ENCODE results near the gene RPL18A.
A peak's percentile ranks its signal among the peaks of the same experiment; 100 is the strongest.

The RPL18A gene

DNA sequence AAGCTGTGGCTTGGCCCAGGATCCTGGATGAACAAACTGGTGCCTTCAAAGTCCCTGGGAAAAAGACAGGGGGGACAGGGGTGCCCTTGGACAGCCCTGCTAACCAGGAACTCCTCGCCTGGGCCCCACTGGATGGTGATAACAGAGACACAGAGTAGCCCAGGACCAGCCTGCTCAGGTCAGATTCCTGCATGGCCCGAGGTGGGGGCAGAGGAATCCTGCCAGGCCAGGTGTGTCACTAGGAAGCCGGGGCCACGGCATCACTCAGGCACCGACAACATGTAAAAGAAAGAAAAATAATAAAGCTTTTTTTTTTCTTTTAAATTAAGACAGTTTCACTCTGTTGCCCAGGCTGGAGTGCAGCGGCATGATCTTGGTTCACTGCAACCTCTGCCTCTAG is 5.6 kb upstream of the RPL18A start:
- Histone ChIP-seq H4K20me1 (no peaks in the 10 kb centered on the region), H3K9ac (no peak overlapping the region)

DNA sequence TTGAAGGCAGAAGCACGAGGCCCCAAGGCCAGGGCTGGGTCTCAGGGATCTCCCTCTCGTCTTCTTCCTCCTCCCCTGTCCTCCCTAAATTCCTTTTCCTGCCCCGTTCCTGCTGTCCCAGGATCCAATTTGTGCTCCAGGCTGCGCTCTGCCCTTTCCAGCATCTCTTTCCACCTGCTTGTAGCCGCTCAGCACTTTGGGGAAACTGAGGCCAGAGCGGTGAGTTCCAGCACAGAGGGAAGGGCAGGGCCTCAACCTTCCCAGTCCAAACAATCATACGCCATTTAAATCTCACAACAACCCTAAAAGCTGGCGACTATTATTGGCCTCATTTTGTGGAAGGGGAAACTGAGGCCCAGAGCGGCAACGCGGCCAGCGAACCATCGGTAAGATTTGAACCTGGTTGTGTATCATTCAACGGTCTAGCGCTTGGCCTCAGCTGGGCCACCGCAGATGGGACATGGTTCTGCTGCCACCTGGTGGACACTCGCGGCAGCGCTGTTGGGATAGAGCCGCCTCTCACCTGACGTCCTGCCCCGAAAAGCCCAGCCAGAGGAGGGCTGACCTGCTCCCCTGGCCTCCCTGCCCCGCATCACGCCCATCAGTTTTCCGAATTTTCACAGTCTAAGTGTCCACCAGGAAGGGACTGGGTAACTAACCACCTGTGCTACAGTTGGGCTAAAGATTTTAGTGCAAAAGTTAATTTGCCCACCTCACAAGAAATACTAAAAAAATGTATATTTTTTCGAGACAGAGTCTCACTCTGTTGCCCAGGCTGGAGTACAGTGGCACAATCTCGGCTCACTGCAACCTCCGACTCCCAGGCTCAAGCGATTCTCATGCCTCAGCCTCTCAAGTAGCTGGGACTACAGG is 4.2 kb upstream of the RPL18A start:
- TF ChIP-seq Cebpa-rat (IDR thresholded peaks at IDR 0.05) = no peak
- no peak overlapping the region for H3K4me2 ChIP-seq
- no peak overlapping the region for H3K4me3 ChIP-seq
- H4K20me1 ChIP-seq = peaks cover 8% of the 10 kb centered on the region
- H3K36me3 ChIP-seq = peaks cover 1% of the 10 kb centered on the region; the same call in 1 of the 2 replicates
- no peaks in the 10 kb centered on the region for H3K9me3 ChIP-seq
- H3K27me3 ChIP-seq = no peaks in the 10 kb centered on the region
- no peak overlapping the region for H3K9ac ChIP-seq
- H3K27ac ChIP-seq = no peak overlapping the region
- H3K4me1 ChIP-seq = peaks cover 29% of the 10 kb centered on the region

More for the DNA sequence above, 5.6 kb upstream of the RPL18A start:
- Histone ChIP-seq H3K36me3 (no peaks in the 10 kb centered on the region), H3K4me1 (peaks cover 41% of the 10 kb centered on the region), H3K27me3 (no peaks in the 10 kb centered on the region), H3K4me3 (no peak overlapping the region), H3K4me2 (no peak overlapping the region), H3K27ac (no peak overlapping the region), H3K9me3 (no peaks in the 10 kb centered on the region)
- TF ChIP-seq Cebpa-rat (IDR thresholded peaks at IDR 0.05) = no peak

DNA sequence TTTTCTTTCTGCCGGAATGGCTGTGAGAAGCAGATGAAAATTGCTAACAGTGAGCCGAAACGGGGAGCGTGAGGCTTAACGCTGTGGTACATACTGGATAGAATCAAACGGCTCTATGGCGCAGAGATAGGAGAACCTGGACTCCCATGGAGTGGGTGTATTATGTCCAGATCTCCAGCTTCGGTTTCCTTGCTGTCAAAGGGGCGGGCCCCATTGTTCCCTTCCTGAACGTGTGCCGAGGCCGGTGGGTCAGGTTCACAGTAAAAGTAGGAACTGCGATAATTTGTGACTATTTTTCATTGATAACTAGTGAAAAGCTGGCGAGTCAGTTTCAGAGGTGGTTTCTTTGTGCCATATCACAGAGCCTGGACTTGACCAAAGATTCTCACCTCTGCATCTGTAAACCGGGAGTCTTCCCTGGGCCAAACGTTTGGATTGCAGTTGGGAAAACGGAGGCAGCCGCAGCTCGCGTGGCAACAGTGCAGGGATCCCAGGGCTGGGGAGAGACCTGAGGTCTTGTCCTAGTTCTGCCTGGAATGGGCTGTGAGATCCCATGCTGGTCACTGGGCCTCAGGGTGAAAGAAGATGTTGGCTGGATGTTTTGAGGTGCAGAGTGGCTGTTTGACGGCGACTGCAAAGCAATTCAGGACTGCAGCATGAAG is 752 bp downstream of the RPL18A start:
- Histone ChIP-seq H3K4me1 (peaks cover 37% of the 10 kb centered on the region), H3K4me3 (peak overlapping the region; percentile 90), H3K9me3 (no peaks in the 10 kb centered on the region), H3K4me2 (peak overlapping the region; percentile 99), H3K27ac (peak overlapping the region; percentile 99), H3K9ac (peak overlapping the region; percentile 100), H3K27me3 (no peaks in the 10 kb centered on the region), H3K36me3 (peaks cover 51% of the 10 kb centered on the region), H4K20me1 (peaks cover 57% of the 10 kb centered on the region)
- TF ChIP-seq Cebpa-rat (IDR thresholded peaks at IDR 0.05) = no peak

DNA sequence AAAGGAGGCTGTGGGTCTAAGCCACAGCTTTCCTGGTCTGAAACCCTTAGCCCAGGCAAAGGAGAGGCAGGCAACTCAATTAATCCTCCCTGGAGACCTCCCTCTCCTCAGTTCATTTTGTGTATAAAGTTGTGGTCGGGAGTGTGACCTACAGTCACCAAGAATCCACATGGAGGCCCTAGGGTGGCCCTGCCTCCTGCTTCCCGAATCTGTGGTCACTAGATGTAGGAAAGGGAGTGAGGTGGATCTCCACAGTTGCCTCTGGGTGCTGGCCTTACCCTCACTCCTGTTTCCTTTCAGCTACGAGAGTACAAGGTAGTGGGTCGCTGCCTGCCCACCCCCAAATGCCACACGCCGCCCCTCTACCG is 1.3 kb downstream of the RPL18A start:
- H3K4me3 ChIP-seq = peak overlapping the region; percentile 90
- H3K36me3 ChIP-seq = peaks cover 56% of the 10 kb centered on the region
- peak overlapping the region; percentile 99 for H3K4me2 ChIP-seq
- no peaks in the 10 kb centered on the region for H3K27me3 ChIP-seq
- no peaks in the 10 kb centered on the region for H3K9me3 ChIP-seq
- H4K20me1 ChIP-seq = peaks cover 62% of the 10 kb centered on the region
- peak overlapping the region; percentile 100 for H3K9ac ChIP-seq
- peak overlapping the region; percentile 99 for H3K27ac ChIP-seq
- peaks cover 36% of the 10 kb centered on the region for H3K4me1 ChIP-seq
- TF ChIP-seq Cebpa-rat (IDR thresholded peaks at IDR 0.05) = no peak

DNA sequence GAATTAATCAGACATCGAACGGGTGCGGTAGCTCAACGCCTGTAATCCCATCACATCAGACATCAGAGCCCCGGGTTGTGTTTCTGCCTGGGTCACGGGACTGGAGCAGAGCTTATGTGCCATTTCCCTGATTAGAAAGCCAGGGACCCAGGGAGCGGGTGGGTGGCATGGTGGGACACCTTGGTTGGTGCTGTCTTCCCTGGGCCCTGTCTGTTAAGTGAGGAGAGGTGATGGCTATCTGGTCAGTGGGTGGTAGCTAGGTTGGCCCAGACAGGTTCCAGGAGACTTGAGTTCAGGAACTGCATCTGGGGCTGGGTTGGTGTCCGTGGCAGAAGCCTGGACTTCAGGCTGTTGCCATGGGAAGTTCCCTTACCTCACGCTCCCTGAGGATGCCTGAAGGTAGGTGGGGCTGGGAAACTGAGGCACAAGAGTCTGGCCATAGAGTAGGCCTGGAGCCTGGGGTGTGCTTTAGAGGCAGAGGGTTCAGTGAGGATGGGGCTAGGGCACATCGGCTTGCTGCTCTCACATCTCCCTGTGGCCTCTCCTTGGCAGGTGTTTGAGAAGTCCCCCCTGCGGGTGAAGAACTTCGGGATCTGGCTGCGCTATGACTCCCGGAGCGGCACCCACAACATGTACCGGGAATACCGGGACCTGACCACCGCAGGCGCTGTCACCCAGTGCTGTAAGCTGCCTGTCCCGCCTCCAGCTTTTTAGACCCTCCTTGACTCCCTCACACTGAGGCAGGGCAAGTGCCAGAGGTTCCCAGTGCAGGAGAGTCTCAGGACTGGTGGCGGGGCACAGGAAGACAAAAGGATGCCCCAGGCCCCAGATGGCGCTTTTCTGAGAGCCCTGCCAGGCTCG is 2.1 kb downstream of the RPL18A start:
- no peaks in the 10 kb centered on the region for H3K27me3 ChIP-seq
- peak overlapping the region; percentile 90 for H3K4me3 ChIP-seq
- H4K20me1 ChIP-seq = peaks cover 66% of the 10 kb centered on the region
- H3K9ac ChIP-seq = peak overlapping the region; percentile 100
- TF ChIP-seq Cebpa-rat (IDR thresholded peaks at IDR 0.05) = no peak
- peak overlapping the region; percentile 99 for H3K4me2 ChIP-seq
- H3K9me3 ChIP-seq = no peaks in the 10 kb centered on the region
- peak overlapping the region; percentile 99; the same call in 1 of the 2 replicates for H3K27ac ChIP-seq
- H3K4me1 ChIP-seq = peaks cover 36% of the 10 kb centered on the region
- H3K36me3 ChIP-seq = peaks cover 57% of the 10 kb centered on the region

DNA sequence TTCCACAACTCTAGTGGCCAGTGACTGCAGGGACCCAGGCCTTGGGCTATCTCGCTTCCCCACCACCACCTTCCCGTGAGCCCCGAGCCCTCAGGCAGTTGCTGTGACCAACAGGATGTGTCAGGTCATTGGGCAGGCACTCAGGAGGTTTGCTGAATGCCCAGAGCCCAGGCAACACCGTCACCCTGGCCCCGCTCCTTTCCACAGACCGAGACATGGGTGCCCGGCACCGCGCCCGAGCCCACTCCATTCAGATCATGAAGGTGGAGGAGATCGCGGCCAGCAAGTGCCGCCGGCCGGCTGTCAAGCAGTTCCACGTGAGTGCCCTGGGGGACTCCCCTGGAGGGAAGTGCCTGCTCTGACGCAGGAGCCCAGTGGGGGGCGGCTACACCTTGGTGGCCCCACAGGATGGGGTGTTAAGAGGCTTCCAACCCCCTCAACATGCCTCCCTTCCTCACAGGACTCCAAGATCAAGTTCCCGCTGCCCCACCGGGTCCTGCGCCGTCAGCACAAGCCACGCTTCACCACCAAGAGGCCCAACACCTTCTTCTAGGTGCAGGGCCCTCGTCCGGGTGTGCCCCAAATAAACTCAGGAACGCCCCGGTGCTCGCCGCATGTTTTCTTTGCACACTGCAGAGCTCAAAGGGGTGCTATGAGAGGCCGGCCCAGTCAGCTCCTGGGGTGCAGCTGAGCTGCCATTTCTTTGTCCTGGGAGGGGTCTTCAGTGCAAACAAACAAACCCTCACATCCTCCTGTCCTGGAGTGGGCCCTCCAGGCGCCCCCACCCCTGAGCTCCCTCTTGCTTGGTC is 3.2 kb downstream of the RPL18A start:
- peak overlapping the region; percentile 99 for H3K4me2 ChIP-seq
- peaks cover 71% of the 10 kb centered on the region for H4K20me1 ChIP-seq
- H3K27me3 ChIP-seq = no peaks in the 10 kb centered on the region
- no peak for TF ChIP-seq Cebpa-rat (IDR thresholded peaks at IDR 0.05)
- peaks cover 57% of the 10 kb centered on the region for H3K36me3 ChIP-seq
- H3K9me3 ChIP-seq = no peaks in the 10 kb centered on the region
- H3K4me3 ChIP-seq = 0 out of 2 replicates have a peak overlapping the region, but pooled peaks have one; percentile 90
- peak overlapping the region; percentile 100; the same call in 1 of the 2 replicates for H3K9ac ChIP-seq
- H3K4me1 ChIP-seq = peaks cover 36% of the 10 kb centered on the region
- peak overlapping the region; percentile 38; the same call in 1 of the 2 replicates for H3K27ac ChIP-seq

DNA sequence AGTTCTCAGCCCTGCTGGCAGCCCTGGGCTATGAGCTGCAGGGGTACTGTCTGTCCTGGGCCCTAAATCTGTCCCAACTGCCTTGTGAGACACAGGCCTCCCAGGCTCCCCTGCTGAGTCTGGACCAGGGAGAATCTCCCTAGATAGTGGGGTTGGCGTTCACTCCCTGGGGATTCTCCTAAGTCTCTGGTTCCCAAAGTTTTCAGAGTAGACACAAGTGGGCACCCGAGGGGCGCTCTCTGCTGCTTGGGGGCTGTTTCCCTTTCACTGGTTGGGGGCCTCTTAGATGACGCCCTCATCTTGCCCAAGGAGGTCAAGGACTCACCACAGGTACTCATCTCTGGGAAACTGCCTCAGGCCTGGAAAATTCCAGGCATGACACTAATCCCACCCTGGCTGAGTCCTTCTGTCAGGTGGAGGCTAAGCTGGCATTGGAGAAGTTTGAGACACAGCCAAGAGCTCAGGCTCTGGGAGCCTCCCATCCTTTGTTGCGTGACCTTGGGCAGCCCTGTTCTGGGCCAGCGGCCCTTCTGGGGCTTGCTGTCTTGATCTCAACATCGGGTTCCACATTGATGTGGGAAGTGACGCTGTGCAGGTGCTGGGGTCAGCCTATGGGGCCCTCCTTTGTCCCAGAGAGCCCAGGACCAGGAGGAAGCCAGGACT is 3.9 kb downstream of the RPL18A start:
- Histone ChIP-seq H3K27me3 (no peaks in the 10 kb centered on the region), H3K9ac (no peak overlapping the region; the same call in 1 of the 2 replicates), H3K9me3 (no peaks in the 10 kb centered on the region), H3K4me2 (no peak overlapping the region), H3K36me3 (peaks cover 57% of the 10 kb centered on the region), H3K27ac (no peak overlapping the region), H3K4me1 (peaks cover 36% of the 10 kb centered on the region), H4K20me1 (peaks cover 71% of the 10 kb centered on the region), H3K4me3 (no peak overlapping the region)
- no peak for TF ChIP-seq Cebpa-rat (IDR thresholded peaks at IDR 0.05)

Data from BLaER1 (cell line).